ENCODE results near the gene SCNN1A.

DNA sequence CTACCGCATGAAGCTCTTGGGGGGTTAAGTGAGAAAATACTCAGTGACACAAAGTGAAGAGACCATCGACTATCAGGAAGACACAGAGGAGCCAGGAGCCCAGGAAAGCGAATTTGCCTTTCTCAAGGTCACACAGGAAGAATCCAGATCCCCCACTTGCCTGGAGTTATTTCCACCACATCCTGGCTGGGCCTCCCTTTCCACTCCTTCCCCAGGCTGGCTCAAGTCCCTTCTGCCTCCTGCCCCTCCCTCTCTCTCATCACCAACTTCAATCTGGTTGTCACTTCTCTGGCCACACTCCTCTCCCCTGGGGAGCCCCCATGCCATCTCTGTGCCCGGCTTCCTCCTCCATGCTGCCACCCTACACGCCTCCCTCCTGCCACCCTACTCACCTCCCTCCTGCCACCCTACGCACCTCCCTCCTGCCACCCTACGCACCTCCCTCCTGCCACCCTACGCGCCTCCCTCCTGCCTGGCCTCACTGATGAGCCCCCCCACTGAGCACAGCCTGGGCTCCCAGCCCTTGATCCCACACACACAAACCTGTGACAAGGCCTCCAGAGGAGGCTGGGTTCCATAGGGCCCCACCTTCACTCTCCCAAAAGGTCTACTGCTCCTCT, 6.3 kb downstream of the SCNN1A start:
- TF ChIP-seq, protein P1, sequence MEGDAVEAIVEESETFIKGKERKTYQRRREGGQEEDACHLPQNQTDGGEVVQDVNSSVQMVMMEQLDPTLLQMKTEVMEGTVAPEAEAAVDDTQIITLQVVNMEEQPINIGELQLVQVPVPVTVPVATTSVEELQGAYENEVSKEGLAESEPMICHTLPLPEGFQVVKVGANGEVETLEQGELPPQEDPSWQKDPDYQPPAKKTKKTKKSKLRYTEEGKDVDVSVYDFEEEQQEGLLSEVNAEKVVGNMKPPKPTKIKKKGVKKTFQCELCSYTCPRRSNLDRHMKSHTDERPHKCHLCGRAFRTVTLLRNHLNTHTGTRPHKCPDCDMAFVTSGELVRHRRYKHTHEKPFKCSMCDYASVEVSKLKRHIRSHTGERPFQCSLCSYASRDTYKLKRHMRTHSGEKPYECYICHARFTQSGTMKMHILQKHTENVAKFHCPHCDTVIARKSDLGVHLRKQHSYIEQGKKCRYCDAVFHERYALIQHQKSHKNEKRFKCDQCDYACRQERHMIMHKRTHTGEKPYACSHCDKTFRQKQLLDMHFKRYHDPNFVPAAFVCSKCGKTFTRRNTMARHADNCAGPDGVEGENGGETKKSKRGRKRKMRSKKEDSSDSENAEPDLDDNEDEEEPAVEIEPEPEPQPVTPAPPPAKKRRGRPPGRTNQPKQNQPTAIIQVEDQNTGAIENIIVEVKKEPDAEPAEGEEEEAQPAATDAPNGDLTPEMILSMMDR (conservative IDR thresholded peaks at IDR 0.05): no peak
- no peak for TF ChIP-seq EZH2 (IDR thresholded peaks at IDR 0.05; ENCODE audit: low read depth)

Data from PC-9 (cell line).